Stimulated activated CD4-positive, alpha-beta T cell treated with anti-CD3 and anti-CD28 coated beads, Interleukin-15, amount 100 ng/mL, for 24 hours (primary cell): Measurements from ENCODE around the gene PAWR.
"Not testable (repeated sequence)": the region's sequence is repeated elsewhere in the genome, so short reads cannot be mapped to it uniquely, and the experiment has no call there.

Experiments used
- DNase-seq: peaks from one replicate; pipeline ENCODE4 v3.0.0-alpha.2; 2020

Gene PAWR

DNA sequence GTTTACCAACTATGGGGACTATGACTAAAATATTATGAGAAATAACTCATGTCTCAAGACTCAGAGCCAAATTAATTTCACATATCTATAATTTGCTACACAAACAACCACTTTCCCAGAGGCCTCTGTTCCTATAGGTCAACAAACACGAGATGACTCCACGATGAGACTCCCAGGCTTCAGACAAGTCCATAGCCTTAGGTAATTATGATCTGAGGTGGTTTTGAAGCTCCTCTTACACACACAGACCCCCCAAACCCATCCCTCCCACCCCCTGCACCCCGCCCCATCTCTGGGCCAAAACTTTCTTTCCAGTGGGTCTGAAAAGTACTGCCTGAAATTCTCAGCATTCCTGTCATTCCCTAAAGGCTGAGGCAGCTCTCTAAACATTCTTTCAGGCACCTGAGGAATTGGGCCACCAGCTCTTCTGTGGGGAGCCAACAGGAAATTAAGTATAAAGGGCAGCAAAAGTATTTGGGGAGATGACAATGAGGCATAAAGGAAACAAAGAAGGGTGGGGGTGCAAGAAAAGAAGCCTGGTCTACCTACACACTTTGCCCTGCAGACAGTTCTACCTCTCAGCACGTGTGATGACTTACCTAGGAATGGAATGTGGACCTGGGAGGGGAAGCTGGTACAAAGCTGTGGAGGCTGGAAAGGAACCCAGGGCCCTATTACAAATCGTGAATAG is 143.6 kb downstream of the PAWR start:
- DNase-seq = no peak

DNA sequence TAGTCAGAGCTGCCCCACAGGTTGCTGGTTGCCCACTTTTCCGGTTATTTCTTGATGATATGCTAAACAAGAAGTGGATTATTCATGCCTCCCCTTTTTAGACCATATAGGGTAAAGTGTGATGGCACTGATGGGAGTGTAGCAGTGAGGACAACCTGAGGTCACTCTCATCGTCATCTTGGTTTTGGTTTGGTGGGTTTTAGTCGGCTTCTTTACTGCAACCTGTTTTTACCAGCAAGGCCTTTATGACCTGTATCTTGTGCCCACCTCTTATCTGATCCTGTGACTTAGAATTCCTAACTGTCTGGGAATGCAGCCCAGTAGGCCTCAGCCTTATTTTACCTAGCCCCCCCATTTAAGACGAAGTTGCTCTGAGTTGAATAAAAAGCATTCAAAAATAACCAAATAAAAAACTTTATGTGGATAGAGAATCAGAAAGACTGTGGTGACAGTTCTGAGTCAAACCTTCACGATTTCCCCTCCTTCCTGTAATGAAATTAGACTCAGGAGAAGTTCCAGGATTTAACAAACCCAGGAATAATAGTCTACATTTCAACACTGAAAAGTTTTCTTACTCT is 144.2 kb downstream of the PAWR start:
- DNase-seq = no peak

DNA sequence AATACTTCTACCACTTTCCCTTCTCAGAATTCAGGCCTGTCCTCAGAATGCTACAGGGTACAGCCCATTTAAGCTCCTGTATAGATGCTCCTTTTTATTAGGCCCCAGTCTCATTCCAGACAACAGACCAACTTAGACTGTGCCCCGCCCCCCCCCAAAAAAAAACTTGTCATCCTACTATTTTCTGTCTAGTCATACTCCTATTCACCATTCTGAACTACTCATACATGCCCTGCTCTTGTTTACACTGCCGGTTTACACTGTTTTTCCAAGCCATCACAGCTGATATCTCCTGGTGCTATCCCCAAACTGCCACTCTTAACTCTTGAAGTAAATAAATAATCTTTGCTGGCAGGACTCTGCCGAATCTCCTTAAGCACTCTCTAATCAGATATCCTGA is 146.3 kb downstream of the PAWR start:
- not testable (repeated sequence) for DNase-seq

DNA sequence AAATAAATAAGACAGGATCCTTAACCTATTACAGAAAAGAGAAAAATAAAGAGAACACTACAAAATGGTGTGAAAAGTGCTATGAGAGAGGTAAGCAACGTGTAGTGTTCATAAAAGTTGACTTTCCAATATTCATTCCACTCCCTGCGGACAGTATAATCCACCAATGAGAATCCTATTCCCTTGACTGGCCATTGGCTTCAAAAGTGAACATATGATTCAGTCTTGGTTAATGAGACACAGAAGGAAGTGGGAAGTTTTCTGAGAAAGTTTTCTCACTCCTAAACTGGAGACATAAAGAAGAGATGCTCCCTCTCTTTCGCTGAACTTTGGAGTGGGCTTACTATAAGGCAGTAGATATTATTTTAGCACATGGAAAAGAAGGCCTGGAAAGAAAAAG is 153.1 kb downstream of the PAWR start:
- DNase-seq = no peak

DNA sequence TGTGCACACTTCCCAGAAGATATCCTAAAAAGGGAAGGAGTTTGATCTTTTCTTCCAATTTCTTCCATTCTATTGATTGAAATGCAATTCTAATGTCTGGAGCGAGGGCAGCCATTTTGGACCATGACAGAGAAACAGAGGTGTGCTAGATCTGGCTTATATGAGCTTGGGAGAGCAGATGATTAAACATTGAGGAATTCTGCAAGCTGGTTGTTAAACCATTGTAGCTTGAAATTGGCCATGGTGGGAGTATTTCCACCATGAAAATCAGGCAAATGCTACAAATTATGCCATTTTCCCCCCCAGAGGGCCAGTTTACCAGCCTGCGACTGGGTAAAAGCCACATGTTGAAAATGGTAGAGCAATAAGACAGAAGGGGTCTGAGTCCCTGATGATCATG is 155.0 kb downstream of the PAWR start:
- DNase-seq = no peak
